Embryonic facial prominence (tissue), 1 donor: ENCODE results near the gene STPG3.

ENCODE experiments used
- DNase-seq: peaks from one replicate; pipeline ENCODE4 v3.0.0-alpha.2; 2016; ENCODE audit errors: extremely low spot score

Gene STPG3

GRCh38 chr9:137301081-137301947, 50.2 kb downstream of the STPG3 start:
- no peak for DNase-seq

GRCh38 chr9:137302118-137302448, 51.0 kb downstream of the STPG3 start, which contains the start of gene NRARP:
NRARP (minus strand) TSS chr9:137302271; CDS start chr9:137301928, 343 bp downstream.
- DNase-seq = peak; percentile 64

GRCh38 chr9:137302449-137303150, 51.5 kb downstream of the STPG3 start:
- no peak for DNase-seq
